A673 (cell line): ENCODE measurements around the gene CCNY.

Experiments
- CTCF ChIP-seq: fragments of 300-800, 200-600 bp; sonication (generic); conservative IDR thresholded peaks from 2 replicates; pipeline ENCODE4 v1.5.1; 2017; ENCODE audit warnings: low read depth, mild to moderate bottlenecking, antibody characterized with exemption, low read length, moderate library complexity, mixed read lengths
- EZH2 ChIP-seq: fragments of 200-600 bp; sonication (generic); IDR thresholded peaks from 2 replicates; pipeline ENCODE4 v1.6.1; 2017; ENCODE audit warnings: borderline replicate concordance, low read depth, mild to moderate bottlenecking, mixed read lengths, antibody characterized with exemption, low read length; ENCODE audit not compliant: poor library complexity, severe bottlenecking

- TF ChIP-seq CTCF (no peak), EZH2 (no peak)
Observed at GRCh38 chr10:35565602-35566081, 229.3 kb downstream of the CCNY start.
